ENCODE measurements around the gene OSBPL6.

DNA sequence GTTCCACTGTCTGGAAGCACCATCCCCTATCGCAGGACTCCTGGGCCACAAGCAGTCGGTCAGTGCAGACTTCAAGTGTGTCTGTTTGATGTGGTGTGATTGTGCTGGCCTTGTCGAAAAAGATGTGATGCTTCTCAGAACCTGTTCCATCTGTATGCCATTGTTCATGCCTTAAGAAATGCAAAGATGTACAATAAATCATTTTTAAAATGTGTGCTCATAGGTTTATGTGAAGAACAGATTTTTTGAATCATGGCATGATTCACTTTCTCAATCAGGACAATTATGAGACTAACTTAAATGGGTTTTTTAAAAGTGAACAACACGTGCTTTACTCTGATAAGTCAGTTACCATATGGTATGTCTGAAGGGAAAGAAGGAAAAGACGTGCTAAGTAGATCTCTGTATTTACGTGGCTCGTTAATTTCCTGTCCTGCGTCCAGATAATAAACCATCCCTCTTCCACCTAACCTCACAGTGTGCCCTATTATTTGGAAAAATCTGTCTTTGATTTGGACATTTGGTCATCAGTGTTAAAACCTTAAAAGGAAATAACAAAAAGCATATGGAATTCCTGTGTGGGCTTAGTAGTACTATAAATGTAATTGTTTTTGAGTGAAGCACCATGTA, 201.7 kb downstream of the OSBPL6 start:
- TF ChIP-seq, protein P1, sequence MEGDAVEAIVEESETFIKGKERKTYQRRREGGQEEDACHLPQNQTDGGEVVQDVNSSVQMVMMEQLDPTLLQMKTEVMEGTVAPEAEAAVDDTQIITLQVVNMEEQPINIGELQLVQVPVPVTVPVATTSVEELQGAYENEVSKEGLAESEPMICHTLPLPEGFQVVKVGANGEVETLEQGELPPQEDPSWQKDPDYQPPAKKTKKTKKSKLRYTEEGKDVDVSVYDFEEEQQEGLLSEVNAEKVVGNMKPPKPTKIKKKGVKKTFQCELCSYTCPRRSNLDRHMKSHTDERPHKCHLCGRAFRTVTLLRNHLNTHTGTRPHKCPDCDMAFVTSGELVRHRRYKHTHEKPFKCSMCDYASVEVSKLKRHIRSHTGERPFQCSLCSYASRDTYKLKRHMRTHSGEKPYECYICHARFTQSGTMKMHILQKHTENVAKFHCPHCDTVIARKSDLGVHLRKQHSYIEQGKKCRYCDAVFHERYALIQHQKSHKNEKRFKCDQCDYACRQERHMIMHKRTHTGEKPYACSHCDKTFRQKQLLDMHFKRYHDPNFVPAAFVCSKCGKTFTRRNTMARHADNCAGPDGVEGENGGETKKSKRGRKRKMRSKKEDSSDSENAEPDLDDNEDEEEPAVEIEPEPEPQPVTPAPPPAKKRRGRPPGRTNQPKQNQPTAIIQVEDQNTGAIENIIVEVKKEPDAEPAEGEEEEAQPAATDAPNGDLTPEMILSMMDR (IDR thresholded peaks at IDR 0.05; ENCODE audit: low read depth, low read length, missing input control) = no peak
- TF ChIP-seq TAF1 (conservative IDR thresholded peaks at IDR 0.05) (no peak), RXRA (IDR thresholded peaks at IDR 0.05) (no peak), EGR1 (IDR thresholded peaks at IDR 0.05; ENCODE audit: low read depth in 2 of 2) (no peak), RAD21 (IDR thresholded peaks at IDR 0.05) (no peak), FOXA1 (IDR thresholded peaks at IDR 0.05) (no peak), HNF4G (IDR thresholded peaks at IDR 0.05) (no peak)
- TF ChIP-seq, protein P2, sequence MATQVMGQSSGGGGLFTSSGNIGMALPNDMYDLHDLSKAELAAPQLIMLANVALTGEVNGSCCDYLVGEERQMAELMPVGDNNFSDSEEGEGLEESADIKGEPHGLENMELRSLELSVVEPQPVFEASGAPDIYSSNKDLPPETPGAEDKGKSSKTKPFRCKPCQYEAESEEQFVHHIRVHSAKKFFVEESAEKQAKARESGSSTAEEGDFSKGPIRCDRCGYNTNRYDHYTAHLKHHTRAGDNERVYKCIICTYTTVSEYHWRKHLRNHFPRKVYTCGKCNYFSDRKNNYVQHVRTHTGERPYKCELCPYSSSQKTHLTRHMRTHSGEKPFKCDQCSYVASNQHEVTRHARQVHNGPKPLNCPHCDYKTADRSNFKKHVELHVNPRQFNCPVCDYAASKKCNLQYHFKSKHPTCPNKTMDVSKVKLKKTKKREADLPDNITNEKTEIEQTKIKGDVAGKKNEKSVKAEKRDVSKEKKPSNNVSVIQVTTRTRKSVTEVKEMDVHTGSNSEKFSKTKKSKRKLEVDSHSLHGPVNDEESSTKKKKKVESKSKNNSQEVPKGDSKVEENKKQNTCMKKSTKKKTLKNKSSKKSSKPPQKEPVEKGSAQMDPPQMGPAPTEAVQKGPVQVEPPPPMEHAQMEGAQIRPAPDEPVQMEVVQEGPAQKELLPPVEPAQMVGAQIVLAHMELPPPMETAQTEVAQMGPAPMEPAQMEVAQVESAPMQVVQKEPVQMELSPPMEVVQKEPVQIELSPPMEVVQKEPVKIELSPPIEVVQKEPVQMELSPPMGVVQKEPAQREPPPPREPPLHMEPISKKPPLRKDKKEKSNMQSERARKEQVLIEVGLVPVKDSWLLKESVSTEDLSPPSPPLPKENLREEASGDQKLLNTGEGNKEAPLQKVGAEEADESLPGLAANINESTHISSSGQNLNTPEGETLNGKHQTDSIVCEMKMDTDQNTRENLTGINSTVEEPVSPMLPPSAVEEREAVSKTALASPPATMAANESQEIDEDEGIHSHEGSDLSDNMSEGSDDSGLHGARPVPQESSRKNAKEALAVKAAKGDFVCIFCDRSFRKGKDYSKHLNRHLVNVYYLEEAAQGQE (IDR thresholded peaks at IDR 0.05) = no peak

All from liver (tissue), 3 donors.